HCT116 (cell line): ENCODE results near the gene HOXA11. TPM values are rescaled to one million over a fixed set of nuclear protein-coding genes. Genes with fewer than 3 reads are reported as not detected.

Experiments used
- ATAC-seq: fragments of 200-7000 bp; cut with Tn5 transposase; 2 replicates; pipeline ENCODE4 v1.9.1; 2020; ENCODE audit warnings: mild to moderate bottlenecking, moderate library complexity
- BruUV-seq: library from RNA; stranded (reverse); fragments of 400-500 nt; replicated peaks from 2 replicates; lab custom pipeline; 2021; lab: Mats Ljungman, UMichigan
- CTCF ChIA-PET: fragments of 300-600 bp; sonication (Branson Sonifier 250); formaldehyde crosslinking; loops from one replicate; lab custom pipeline; 2021; ENCODE audit warnings: antibody characterized with exemption; lab: Charles Lee
- POLR2A ChIA-PET: fragments of 300-600, 350-600 bp; sonication (Branson Sonifier 250); formaldehyde crosslinking; loops from one replicate; lab custom pipeline; 2021; ENCODE audit warnings: antibody characterized with exemption; lab: Charles Lee
- RAD21 ChIA-PET, 2 experiments: fragments of 300-600 bp; sonication (Branson Sonifier 250); formaldehyde crosslinking; loops; one replicate each; lab custom pipeline; 2023; ENCODE audit warnings: low total read pairs in 2 of 2; ENCODE audit not compliant: uncharacterized antibody in 2 of 2, unreplicated experiment in 2 of 2, low non-redundant PET in 1 of 2; lab: Charles Lee
- DNase-seq: peaks from one replicate; pipeline ENCODE4 v3.0.0-alpha.2; 2010; ENCODE audit warnings: low read depth, low spot score
- H2AFZ ChIP-seq: fragments of 200-600 bp; shearing (Covaris generic), sonication (generic); 2 replicates; pipeline ENCODE4 v1.6.1; 2017; ENCODE audit warnings: low read depth, mixed run types, mixed read lengths, antibody characterized with exemption, low read length; ENCODE audit not compliant: poor library complexity, severe bottlenecking
- H3K27ac ChIP-seq: 2 replicates; pipeline ENCODE4 v1.5.1; 2012; ENCODE audit warnings: low read depth, low read length
- H3K27me3 ChIP-seq: fragments of 200-600 bp; sonication (generic); 2 replicates; pipeline ENCODE4 v1.6.1; 2016; ENCODE audit warnings: mixed run types, low read length, mixed read lengths; ENCODE audit not compliant: insufficient read depth
- H3K36me3 ChIP-seq, 2 experiments: fragments of 200-500 bp in 1 of 2; fragments of 200-600 bp in 1 of 2; sonication (Bioruptor generic) in 1 of 2; sonication (generic) in 1 of 2; 2 replicates each; pipeline versions ENCODE4 v1.5.1 to v1.6.1; 2014 to 2016; ENCODE audit warnings: low read length in 2 of 2, inconsistent platforms in 1 of 2, mixed read lengths in 1 of 2, mixed run types in 1 of 2; ENCODE audit not compliant: insufficient read depth in 2 of 2, control insufficient read depth in 1 of 2
- H3K4me1 ChIP-seq, 2 experiments: fragments of 200-600 bp in 1 of 2; sonication (generic) in 1 of 2; 2 replicates each; pipeline versions ENCODE4 v1.5.1 to v1.6.1; 2012 to 2017; ENCODE audit warnings: low read length in 2 of 2, inconsistent platforms in 1 of 2, mild to moderate bottlenecking in 1 of 2, mixed read lengths in 1 of 2, mixed run types in 1 of 2, moderate library complexity in 1 of 2; ENCODE audit not compliant: insufficient read depth in 2 of 2, control insufficient read depth in 1 of 2
- H3K4me2 ChIP-seq: fragments of 200-600 bp; sonication (generic); 2 replicates; pipeline ENCODE4 v1.6.1; 2017; ENCODE audit warnings: mixed run types, low read length, mixed read lengths
- H3K4me3 ChIP-seq, 2 experiments: fragments of 200-600 bp in 1 of 2; sonication (generic) in 1 of 2; replicated peaks in 1 of 2; 2 replicates each; pipeline ENCODE4 v1.5.1; 2011 to 2016; ENCODE audit warnings: low read length in 2 of 2, control low read depth in 1 of 2, low read depth in 1 of 2, mild to moderate bottlenecking in 1 of 2, mixed read lengths in 1 of 2, mixed run types in 1 of 2
- H3K79me2 ChIP-seq: fragments of 200-600 bp; sonication (generic); 2 replicates; pipeline ENCODE4 v1.6.1; 2017; ENCODE audit warnings: mild to moderate bottlenecking, mixed run types, low read length, moderate library complexity, mixed read lengths; ENCODE audit not compliant: insufficient read depth
- H3K9ac ChIP-seq: fragments of 200-600 bp; sonication (generic); 2 replicates; pipeline ENCODE4 v1.6.1; 2016; ENCODE audit warnings: low read length, mixed read lengths
- H3K9me2 ChIP-seq: fragments of 200-600 bp; sonication (generic), shearing (Covaris generic); 2 replicates; pipeline ENCODE4 v1.6.1; 2017; ENCODE audit warnings: mixed run types, mild to moderate bottlenecking, moderate library complexity; ENCODE audit not compliant: insufficient read depth
- H3K9me3 ChIP-seq, 2 experiments: fragments of 200-500 bp in 1 of 2; fragments of 200-600 bp in 1 of 2; sonication (Bioruptor generic) in 1 of 2; sonication (generic) in 1 of 2; 2 replicates each; pipeline ENCODE4 v1.6.1; 2014 to 2017; ENCODE audit warnings: low read length in 2 of 2, mixed read lengths in 2 of 2, inconsistent platforms in 1 of 2, low read depth in 1 of 2, mild to moderate bottlenecking in 1 of 2, mixed run types in 1 of 2, moderate library complexity in 1 of 2; ENCODE audit not compliant: control insufficient read depth in 1 of 2, insufficient read depth in 1 of 2
- H4K20me1 ChIP-seq: fragments of 200-600 bp; sonication (generic), shearing (Covaris generic); 2 replicates; pipeline ENCODE4 v1.6.1; 2017; ENCODE audit warnings: mixed run types, mild to moderate bottlenecking, moderate library complexity; ENCODE audit not compliant: insufficient read depth
- CEBPB ChIP-seq: IDR thresholded peaks from 2 replicates; pipeline ENCODE4 v1.6.1; 2012; ENCODE audit warnings: low read depth
- EGR1 ChIP-seq: IDR thresholded peaks from 2 replicates; pipeline ENCODE4 v1.6.1; 2012; ENCODE audit warnings: low read depth
- ELF1 ChIP-seq: IDR thresholded peaks from 2 replicates; pipeline ENCODE4 v1.6.1; 2012; ENCODE audit warnings: low read depth, borderline replicate concordance
- EZH2 ChIP-seq: fragments of 200-600 bp; sonication (generic); IDR thresholded peaks from 2 replicates; pipeline ENCODE4 v1.6.1; 2017; ENCODE audit warnings: antibody characterized with exemption, mixed run types
- EZH2phosphoT487 ChIP-seq: fragments of 200-600 bp; IDR thresholded peaks from 2 replicates; pipeline ENCODE4 v1.6.1; 2018; ENCODE audit warnings: antibody characterized with exemption, borderline replicate concordance
- FOSL1 ChIP-seq: IDR thresholded peaks from 2 replicates; pipeline ENCODE4 v1.6.1; 2012; ENCODE audit warnings: low read depth
- JUND ChIP-seq: IDR thresholded peaks from 2 replicates; pipeline ENCODE4 v1.6.1; 2012
- POLR2AphosphoS5 ChIP-seq: IDR thresholded peaks from 2 replicates; pipeline ENCODE4 v1.6.1; 2011; ENCODE audit warnings: mild to moderate bottlenecking, low read depth, low read length, moderate library complexity
- RAD21 ChIP-seq: IDR thresholded peaks from 2 replicates; pipeline ENCODE4 v1.6.1; 2012; ENCODE audit warnings: low read depth, mild to moderate bottlenecking
- SIN3A ChIP-seq: IDR thresholded peaks from 2 replicates; pipeline ENCODE4 v1.6.1; 2012; ENCODE audit warnings: low read depth
- SP1 ChIP-seq: IDR thresholded peaks from 2 replicates; pipeline ENCODE4 v1.6.1; 2012; ENCODE audit warnings: low read depth
- TCF7L2 ChIP-seq: IDR thresholded peaks from 2 replicates; pipeline ENCODE4 v1.7.0; 2011; ENCODE audit warnings: borderline replicate concordance, inconsistent platforms; ENCODE audit not compliant: insufficient read depth, insufficient read length; ENCODE audit errors: extremely low read depth
- ZFX ChIP-seq: fragments of 450-650 bp; IDR thresholded peaks from 2 replicates; pipeline ENCODE4 v1.6.1; 2017
- ZNF274 ChIP-seq: fragments of 200-500 bp; sonication (Bioruptor generic); IDR thresholded peaks from 2 replicates; pipeline ENCODE4 v1.6.1; 2014; ENCODE audit warnings: mild to moderate bottlenecking, low read depth, low read length, inconsistent platforms
- intact Hi-C: fragments of 100-400 bp; cut with micrococcal nuclease; formaldehyde crosslinking; loops from 2 replicates; pipeline ENCODE4 v1.10.0; 2022
- total RNA-seq: library from RNA; stranded (reverse); gene quantifications from one replicate; pipeline ENCODE4 v1.2.1, GENCODE V29; 2021; ENCODE audit not compliant: unreplicated experiment
- TF ChIP-seq, protein P1 (sequence below), 3 experiments: fragments of 200-600 bp in 1 of 3; sonication (generic) in 1 of 3; IDR thresholded peaks in 2 of 3; conservative IDR thresholded peaks in 1 of 3; 2 replicates each; pipeline ENCODE4 v1.5.1; 2012 to 2017; ENCODE audit warnings: low read depth in 2 of 3, low read length in 2 of 3, antibody characterized with exemption in 1 of 3, borderline replicate concordance in 1 of 3, control low read depth in 1 of 3, mild to moderate bottlenecking in 1 of 3, mixed read lengths in 1 of 3, mixed run types in 1 of 3, moderate library complexity in 1 of 3; ENCODE audit not compliant: insufficient read depth in 1 of 3
- TF ChIP-seq, protein P2 (sequence below): IDR thresholded peaks from 2 replicates; pipeline ENCODE4 v1.6.1; 2012
- TF ChIP-seq, protein P3 (sequence below): IDR thresholded peaks from 2 replicates; pipeline ENCODE4 v1.6.1; 2012; ENCODE audit warnings: low read depth
- TF ChIP-seq, protein P4 (sequence below): IDR thresholded peaks from 2 replicates; pipeline ENCODE4 v1.6.1; 2012
- TF ChIP-seq, protein P5 (sequence below): IDR thresholded peaks from 2 replicates; pipeline ENCODE4 v1.6.1; 2011; ENCODE audit warnings: mild to moderate bottlenecking, low read length, moderate library complexity; ENCODE audit not compliant: insufficient replicate concordance; ENCODE audit errors: extremely low read depth

HOXA11 gene
- total RNA-seq, 1 experiment from 2014 or later: 6.8 TPM

DNA sequence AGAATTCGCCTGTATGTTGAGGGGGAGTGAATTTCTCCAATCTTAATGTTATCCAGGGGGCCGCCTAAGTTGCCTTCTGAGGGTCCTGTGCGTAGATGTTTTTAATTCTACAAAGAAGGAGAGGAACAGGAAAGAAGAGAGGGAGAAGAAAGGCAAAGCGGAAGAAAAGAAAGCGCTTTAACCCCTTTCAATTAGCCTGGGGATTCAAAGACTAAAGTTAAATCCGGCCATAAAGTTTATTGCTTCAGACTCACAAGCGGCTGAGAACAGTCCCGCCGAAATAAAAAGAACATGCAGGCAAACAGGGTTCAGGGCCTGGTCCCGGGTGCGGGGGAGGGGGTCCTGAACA is 46.1 kb downstream of the HOXA11 start:
- H3K4me2 ChIP-seq: no peak overlapping the region
- CTCF ChIA-PET: no interaction called here

More for the DNA sequence above, 46.1 kb downstream of the HOXA11 start:
- no peak overlapping the region for H2AFZ ChIP-seq
- TF ChIP-seq ZNF274 (no peak), SIN3A (no peak), EZH2 (no peak), POLR2AphosphoS5 (no peak), ZFX (no peak), RAD21 (no peak), SP1 (no peak), TCF7L2 (no peak), EZH2phosphoT487 (no peak), EGR1 (no peak), FOSL1 (no peak), JUND (no peak), CEBPB (no peak), ELF1 (no peak)
- TF ChIP-seq, protein P1, sequence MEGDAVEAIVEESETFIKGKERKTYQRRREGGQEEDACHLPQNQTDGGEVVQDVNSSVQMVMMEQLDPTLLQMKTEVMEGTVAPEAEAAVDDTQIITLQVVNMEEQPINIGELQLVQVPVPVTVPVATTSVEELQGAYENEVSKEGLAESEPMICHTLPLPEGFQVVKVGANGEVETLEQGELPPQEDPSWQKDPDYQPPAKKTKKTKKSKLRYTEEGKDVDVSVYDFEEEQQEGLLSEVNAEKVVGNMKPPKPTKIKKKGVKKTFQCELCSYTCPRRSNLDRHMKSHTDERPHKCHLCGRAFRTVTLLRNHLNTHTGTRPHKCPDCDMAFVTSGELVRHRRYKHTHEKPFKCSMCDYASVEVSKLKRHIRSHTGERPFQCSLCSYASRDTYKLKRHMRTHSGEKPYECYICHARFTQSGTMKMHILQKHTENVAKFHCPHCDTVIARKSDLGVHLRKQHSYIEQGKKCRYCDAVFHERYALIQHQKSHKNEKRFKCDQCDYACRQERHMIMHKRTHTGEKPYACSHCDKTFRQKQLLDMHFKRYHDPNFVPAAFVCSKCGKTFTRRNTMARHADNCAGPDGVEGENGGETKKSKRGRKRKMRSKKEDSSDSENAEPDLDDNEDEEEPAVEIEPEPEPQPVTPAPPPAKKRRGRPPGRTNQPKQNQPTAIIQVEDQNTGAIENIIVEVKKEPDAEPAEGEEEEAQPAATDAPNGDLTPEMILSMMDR (IDR thresholded peaks at IDR 0.05 in 2 of 3, conservative IDR thresholded peaks at IDR 0.05 in 1 of 3; ENCODE audit: borderline replicate concordance in 1 of 3, insufficient read depth in 1 of 3, low read depth in 2 of 3, low read length in 2 of 3): no peak
- TF ChIP-seq, protein P2, sequence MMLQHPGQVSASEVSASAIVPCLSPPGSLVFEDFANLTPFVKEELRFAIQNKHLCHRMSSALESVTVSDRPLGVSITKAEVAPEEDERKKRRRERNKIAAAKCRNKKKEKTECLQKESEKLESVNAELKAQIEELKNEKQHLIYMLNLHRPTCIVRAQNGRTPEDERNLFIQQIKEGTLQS: no peak
- TF ChIP-seq, protein P3, sequence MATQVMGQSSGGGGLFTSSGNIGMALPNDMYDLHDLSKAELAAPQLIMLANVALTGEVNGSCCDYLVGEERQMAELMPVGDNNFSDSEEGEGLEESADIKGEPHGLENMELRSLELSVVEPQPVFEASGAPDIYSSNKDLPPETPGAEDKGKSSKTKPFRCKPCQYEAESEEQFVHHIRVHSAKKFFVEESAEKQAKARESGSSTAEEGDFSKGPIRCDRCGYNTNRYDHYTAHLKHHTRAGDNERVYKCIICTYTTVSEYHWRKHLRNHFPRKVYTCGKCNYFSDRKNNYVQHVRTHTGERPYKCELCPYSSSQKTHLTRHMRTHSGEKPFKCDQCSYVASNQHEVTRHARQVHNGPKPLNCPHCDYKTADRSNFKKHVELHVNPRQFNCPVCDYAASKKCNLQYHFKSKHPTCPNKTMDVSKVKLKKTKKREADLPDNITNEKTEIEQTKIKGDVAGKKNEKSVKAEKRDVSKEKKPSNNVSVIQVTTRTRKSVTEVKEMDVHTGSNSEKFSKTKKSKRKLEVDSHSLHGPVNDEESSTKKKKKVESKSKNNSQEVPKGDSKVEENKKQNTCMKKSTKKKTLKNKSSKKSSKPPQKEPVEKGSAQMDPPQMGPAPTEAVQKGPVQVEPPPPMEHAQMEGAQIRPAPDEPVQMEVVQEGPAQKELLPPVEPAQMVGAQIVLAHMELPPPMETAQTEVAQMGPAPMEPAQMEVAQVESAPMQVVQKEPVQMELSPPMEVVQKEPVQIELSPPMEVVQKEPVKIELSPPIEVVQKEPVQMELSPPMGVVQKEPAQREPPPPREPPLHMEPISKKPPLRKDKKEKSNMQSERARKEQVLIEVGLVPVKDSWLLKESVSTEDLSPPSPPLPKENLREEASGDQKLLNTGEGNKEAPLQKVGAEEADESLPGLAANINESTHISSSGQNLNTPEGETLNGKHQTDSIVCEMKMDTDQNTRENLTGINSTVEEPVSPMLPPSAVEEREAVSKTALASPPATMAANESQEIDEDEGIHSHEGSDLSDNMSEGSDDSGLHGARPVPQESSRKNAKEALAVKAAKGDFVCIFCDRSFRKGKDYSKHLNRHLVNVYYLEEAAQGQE: no peak
- TF ChIP-seq, protein P4, sequence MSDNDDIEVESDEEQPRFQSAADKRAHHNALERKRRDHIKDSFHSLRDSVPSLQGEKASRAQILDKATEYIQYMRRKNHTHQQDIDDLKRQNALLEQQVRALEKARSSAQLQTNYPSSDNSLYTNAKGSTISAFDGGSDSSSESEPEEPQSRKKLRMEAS: no peak
- TF ChIP-seq, protein P5, sequence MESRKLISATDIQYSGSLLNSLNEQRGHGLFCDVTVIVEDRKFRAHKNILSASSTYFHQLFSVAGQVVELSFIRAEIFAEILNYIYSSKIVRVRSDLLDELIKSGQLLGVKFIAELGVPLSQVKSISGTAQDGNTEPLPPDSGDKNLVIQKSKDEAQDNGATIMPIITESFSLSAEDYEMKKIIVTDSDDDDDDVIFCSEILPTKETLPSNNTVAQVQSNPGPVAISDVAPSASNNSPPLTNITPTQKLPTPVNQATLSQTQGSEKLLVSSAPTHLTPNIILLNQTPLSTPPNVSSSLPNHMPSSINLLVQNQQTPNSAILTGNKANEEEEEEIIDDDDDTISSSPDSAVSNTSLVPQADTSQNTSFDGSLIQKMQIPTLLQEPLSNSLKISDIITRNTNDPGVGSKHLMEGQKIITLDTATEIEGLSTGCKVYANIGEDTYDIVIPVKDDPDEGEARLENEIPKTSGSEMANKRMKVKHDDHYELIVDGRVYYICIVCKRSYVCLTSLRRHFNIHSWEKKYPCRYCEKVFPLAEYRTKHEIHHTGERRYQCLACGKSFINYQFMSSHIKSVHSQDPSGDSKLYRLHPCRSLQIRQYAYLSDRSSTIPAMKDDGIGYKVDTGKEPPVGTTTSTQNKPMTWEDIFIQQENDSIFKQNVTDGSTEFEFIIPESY: no peak
- TF ChIP-seq, all 23 proteins: peak for 0
- no peaks in the 10 kb centered on the region for H4K20me1 ChIP-seq
- DNase-seq: no peak
- no TSS peak for BruUV-seq
- peaks cover 3 to 6% of the 10 kb centered on the region in 2 experiments; a peak in 2 of 4 replicates for H3K36me3 ChIP-seq
- H3K9ac ChIP-seq: no peak overlapping the region
- no peaks in the 10 kb centered on the region for H3K9me2 ChIP-seq
- intact Hi-C loops: no loop called here
- no peak overlapping the region for H3K27ac ChIP-seq
- ChIA-PET RAD21 (no interaction called here), POLR2A (no interaction called here)
- H3K9me3 ChIP-seq: no peaks in the 10 kb centered on the region
- H3K27me3 ChIP-seq: no peaks in the 10 kb centered on the region
- H3K4me3 ChIP-seq: no peak overlapping the region
- peaks cover 28 to 45% of the 10 kb centered on the region in 2 experiments for H3K4me1 ChIP-seq
- H3K79me2 ChIP-seq: no peaks in the 10 kb centered on the region
- ATAC-seq: no peak
